ENCODE data around the gene RIN3.

- TF ChIP-seq CTCF (IDR thresholded peaks at IDR 0.05), result no peak
- no peak for TF ChIP-seq POLR2AphosphoS5 (IDR thresholded peaks at IDR 0.05)
- no peak for TF ChIP-seq POLR2A (IDR thresholded peaks at IDR 0.05)
Measured at GRCh38 chr14:92607702-92608429, 94.3 kb downstream of the RIN3 start.

Measured in gastroesophageal sphincter (tissue), 3 donors.